GM19397 (cell line): ENCODE results near the gene MATN1.

Source experiments
- ATAC-seq: cut with Tn5 transposase; IDR thresholded peaks from one replicate; pipeline ENCODE4 v1.9.1; 2021; ENCODE audit warnings: mild to moderate bottlenecking, moderate library complexity; ENCODE audit not compliant: unreplicated experiment

MATN1 gene

DNA sequence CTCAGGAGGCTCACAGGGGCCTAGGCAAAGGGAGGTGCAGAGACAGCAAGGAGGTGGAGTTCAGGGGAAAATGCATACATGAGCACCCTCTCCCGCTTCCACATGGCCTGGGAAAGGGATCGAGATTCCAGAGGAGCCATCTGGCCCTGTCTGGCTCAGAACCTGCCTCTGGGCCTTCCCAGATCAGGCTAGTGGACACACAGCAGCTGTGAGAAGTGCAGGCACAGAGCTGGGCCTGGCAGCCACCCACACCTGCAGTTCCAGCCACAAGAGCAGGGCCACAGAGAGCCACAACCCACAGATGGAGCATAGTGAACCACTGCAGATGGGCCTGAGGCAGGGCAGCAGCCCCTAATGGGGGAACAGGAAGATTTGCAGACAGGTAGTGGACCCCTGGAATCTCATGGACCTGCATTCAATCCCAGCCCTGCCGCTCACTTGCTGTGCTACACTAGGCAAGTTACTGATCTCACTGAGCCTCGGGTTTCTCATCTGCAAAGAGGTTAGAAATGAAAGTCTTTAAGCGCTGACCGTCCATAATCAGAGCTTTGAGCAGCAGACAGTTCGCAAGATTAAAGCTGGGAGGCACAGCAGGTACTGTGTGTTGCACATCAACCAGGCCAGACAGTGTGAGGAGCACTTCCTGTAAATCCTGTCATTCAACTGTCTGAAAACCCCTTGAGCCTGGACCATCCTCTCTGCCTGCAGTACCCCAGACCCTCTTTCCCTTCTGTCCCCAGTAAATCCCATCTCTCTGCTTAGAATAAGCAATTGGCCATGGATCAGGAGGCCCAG, 58.0 kb downstream of the MATN1 start:
- ATAC-seq = no peak

GRCh38 chr1:30664103-30664755, 59.2 kb downstream of the MATN1 start:
- ATAC-seq = no peak

GRCh38 chr1:30663596-30664091, 59.7 kb downstream of the MATN1 start:
- no peak for ATAC-seq

DNA sequence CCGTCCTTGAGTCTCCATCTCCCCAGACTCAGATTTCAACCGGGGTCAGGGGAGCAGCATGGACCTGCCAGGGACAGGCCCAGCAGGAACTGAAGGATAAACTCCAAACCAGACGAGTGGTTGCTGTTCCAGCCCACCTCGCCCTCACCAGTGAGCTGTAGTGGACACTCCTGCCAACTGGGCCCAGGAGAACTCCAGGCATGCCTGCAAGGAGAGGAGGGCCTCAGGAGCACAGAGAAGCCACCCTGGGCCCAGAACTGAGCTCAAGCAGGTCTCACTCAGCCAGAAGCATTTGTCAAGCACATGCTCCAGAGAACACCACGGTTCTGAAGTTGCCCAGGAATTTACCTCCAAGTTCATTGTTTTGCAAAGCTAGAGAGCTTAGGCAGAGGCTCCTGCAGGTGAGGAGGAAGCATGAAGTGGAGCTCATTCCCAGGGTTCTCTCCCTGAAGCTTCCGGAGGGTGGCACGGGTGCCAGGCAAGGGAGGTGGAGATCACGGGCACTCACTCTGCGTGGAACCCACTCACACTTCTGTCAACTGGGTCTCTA, 61.0 kb downstream of the MATN1 start:
- ATAC-seq = no peak

GRCh38 chr1:30661311-30661710, 62.1 kb downstream of the MATN1 start:
- no peak for ATAC-seq
